ENCODE data around the gene CNTNAP2.

DNA sequence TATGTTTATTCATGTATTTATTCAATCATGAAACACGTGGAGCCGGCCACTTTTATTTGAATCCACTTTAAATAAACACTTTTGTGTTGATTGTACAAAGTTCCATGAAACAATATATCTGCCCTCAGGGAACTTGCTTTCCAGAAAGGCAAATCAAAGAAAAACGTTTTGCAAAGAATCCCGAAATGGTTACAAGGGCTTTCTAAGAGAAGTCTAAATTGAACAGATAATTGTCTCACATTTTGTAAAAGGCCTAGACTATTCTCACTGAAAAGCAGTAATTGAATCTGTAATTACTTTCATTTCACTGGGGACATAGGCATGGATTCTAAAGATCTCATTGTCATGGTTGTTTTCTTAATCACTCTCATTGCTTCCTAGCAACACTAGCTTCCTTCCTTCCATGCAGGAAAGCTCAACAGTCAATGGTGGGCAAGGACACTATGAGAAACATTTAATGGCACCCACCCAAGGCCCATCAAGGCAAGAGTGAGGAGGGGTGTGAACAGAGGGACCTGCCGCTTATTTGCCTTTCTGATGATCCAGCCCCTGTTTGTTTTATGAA is 1851.5 kb downstream of the CNTNAP2 start:
- TF ChIP-seq, protein P1, sequence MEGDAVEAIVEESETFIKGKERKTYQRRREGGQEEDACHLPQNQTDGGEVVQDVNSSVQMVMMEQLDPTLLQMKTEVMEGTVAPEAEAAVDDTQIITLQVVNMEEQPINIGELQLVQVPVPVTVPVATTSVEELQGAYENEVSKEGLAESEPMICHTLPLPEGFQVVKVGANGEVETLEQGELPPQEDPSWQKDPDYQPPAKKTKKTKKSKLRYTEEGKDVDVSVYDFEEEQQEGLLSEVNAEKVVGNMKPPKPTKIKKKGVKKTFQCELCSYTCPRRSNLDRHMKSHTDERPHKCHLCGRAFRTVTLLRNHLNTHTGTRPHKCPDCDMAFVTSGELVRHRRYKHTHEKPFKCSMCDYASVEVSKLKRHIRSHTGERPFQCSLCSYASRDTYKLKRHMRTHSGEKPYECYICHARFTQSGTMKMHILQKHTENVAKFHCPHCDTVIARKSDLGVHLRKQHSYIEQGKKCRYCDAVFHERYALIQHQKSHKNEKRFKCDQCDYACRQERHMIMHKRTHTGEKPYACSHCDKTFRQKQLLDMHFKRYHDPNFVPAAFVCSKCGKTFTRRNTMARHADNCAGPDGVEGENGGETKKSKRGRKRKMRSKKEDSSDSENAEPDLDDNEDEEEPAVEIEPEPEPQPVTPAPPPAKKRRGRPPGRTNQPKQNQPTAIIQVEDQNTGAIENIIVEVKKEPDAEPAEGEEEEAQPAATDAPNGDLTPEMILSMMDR (IDR thresholded peaks at IDR 0.05), result no peak
- no peak for TF ChIP-seq POLR2A (IDR thresholded peaks at IDR 0.05)
- TF ChIP-seq POLR2AphosphoS5 (IDR thresholded peaks at IDR 0.05), result no peak
